HCT116 (cell line): ENCODE results near the gene HHIPL1. TPM values are rescaled to one million over a fixed set of nuclear protein-coding genes. Genes with fewer than 3 reads are reported as not detected.

Experiments used
- ATAC-seq: fragments of 200-7000 bp; cut with Tn5 transposase; 2 replicates; pipeline ENCODE4 v1.9.1; 2020; ENCODE audit warnings: mild to moderate bottlenecking, moderate library complexity
- BruUV-seq: library from RNA; stranded (reverse); fragments of 400-500 nt; replicated peaks from 2 replicates; lab custom pipeline; 2021; lab: Mats Ljungman, UMichigan
- CTCF ChIA-PET: fragments of 300-600 bp; sonication (Branson Sonifier 250); formaldehyde crosslinking; loops from one replicate; lab custom pipeline; 2021; ENCODE audit warnings: antibody characterized with exemption; lab: Charles Lee
- POLR2A ChIA-PET: fragments of 300-600, 350-600 bp; sonication (Branson Sonifier 250); formaldehyde crosslinking; loops from one replicate; lab custom pipeline; 2021; ENCODE audit warnings: antibody characterized with exemption; lab: Charles Lee
- RAD21 ChIA-PET, 2 experiments: fragments of 300-600 bp; sonication (Branson Sonifier 250); formaldehyde crosslinking; loops; one replicate each; lab custom pipeline; 2023; ENCODE audit warnings: low total read pairs in 2 of 2; ENCODE audit not compliant: uncharacterized antibody in 2 of 2, unreplicated experiment in 2 of 2, low non-redundant PET in 1 of 2; lab: Charles Lee
- DNase-seq: peaks from one replicate; pipeline ENCODE4 v3.0.0-alpha.2; 2010; ENCODE audit warnings: low read depth, low spot score
- H2AFZ ChIP-seq: fragments of 200-600 bp; shearing (Covaris generic), sonication (generic); 2 replicates; pipeline ENCODE4 v1.6.1; 2017; ENCODE audit warnings: low read depth, mixed run types, mixed read lengths, antibody characterized with exemption, low read length; ENCODE audit not compliant: poor library complexity, severe bottlenecking
- H3K27ac ChIP-seq: 2 replicates; pipeline ENCODE4 v1.5.1; 2012; ENCODE audit warnings: low read depth, low read length
- H3K27me3 ChIP-seq: fragments of 200-600 bp; sonication (generic); 2 replicates; pipeline ENCODE4 v1.6.1; 2016; ENCODE audit warnings: mixed run types, low read length, mixed read lengths; ENCODE audit not compliant: insufficient read depth
- H3K36me3 ChIP-seq, 2 experiments: fragments of 200-500 bp in 1 of 2; fragments of 200-600 bp in 1 of 2; sonication (Bioruptor generic) in 1 of 2; sonication (generic) in 1 of 2; 2 replicates each; pipeline versions ENCODE4 v1.5.1 to v1.6.1; 2014 to 2016; ENCODE audit warnings: low read length in 2 of 2, inconsistent platforms in 1 of 2, mixed read lengths in 1 of 2, mixed run types in 1 of 2; ENCODE audit not compliant: insufficient read depth in 2 of 2, control insufficient read depth in 1 of 2
- H3K4me1 ChIP-seq, 2 experiments: fragments of 200-600 bp in 1 of 2; sonication (generic) in 1 of 2; 2 replicates each; pipeline versions ENCODE4 v1.5.1 to v1.6.1; 2012 to 2017; ENCODE audit warnings: low read length in 2 of 2, inconsistent platforms in 1 of 2, mild to moderate bottlenecking in 1 of 2, mixed read lengths in 1 of 2, mixed run types in 1 of 2, moderate library complexity in 1 of 2; ENCODE audit not compliant: insufficient read depth in 2 of 2, control insufficient read depth in 1 of 2
- H3K4me2 ChIP-seq: fragments of 200-600 bp; sonication (generic); 2 replicates; pipeline ENCODE4 v1.6.1; 2017; ENCODE audit warnings: mixed run types, low read length, mixed read lengths
- H3K4me3 ChIP-seq, 2 experiments: fragments of 200-600 bp in 1 of 2; sonication (generic) in 1 of 2; replicated peaks in 1 of 2; 2 replicates each; pipeline ENCODE4 v1.5.1; 2011 to 2016; ENCODE audit warnings: low read length in 2 of 2, control low read depth in 1 of 2, low read depth in 1 of 2, mild to moderate bottlenecking in 1 of 2, mixed read lengths in 1 of 2, mixed run types in 1 of 2
- H3K79me2 ChIP-seq: fragments of 200-600 bp; sonication (generic); 2 replicates; pipeline ENCODE4 v1.6.1; 2017; ENCODE audit warnings: mild to moderate bottlenecking, mixed run types, low read length, moderate library complexity, mixed read lengths; ENCODE audit not compliant: insufficient read depth
- H3K9ac ChIP-seq: fragments of 200-600 bp; sonication (generic); 2 replicates; pipeline ENCODE4 v1.6.1; 2016; ENCODE audit warnings: low read length, mixed read lengths
- H3K9me2 ChIP-seq: fragments of 200-600 bp; sonication (generic), shearing (Covaris generic); 2 replicates; pipeline ENCODE4 v1.6.1; 2017; ENCODE audit warnings: mixed run types, mild to moderate bottlenecking, moderate library complexity; ENCODE audit not compliant: insufficient read depth
- H3K9me3 ChIP-seq, 2 experiments: fragments of 200-500 bp in 1 of 2; fragments of 200-600 bp in 1 of 2; sonication (Bioruptor generic) in 1 of 2; sonication (generic) in 1 of 2; 2 replicates each; pipeline ENCODE4 v1.6.1; 2014 to 2017; ENCODE audit warnings: low read length in 2 of 2, mixed read lengths in 2 of 2, inconsistent platforms in 1 of 2, low read depth in 1 of 2, mild to moderate bottlenecking in 1 of 2, mixed run types in 1 of 2, moderate library complexity in 1 of 2; ENCODE audit not compliant: control insufficient read depth in 1 of 2, insufficient read depth in 1 of 2
- H4K20me1 ChIP-seq: fragments of 200-600 bp; sonication (generic), shearing (Covaris generic); 2 replicates; pipeline ENCODE4 v1.6.1; 2017; ENCODE audit warnings: mixed run types, mild to moderate bottlenecking, moderate library complexity; ENCODE audit not compliant: insufficient read depth
- EGR1 ChIP-seq: IDR thresholded peaks from 2 replicates; pipeline ENCODE4 v1.6.1; 2012; ENCODE audit warnings: low read depth
- ELF1 ChIP-seq: IDR thresholded peaks from 2 replicates; pipeline ENCODE4 v1.6.1; 2012; ENCODE audit warnings: low read depth, borderline replicate concordance
- EZH2 ChIP-seq: fragments of 200-600 bp; sonication (generic); IDR thresholded peaks from 2 replicates; pipeline ENCODE4 v1.6.1; 2017; ENCODE audit warnings: antibody characterized with exemption, mixed run types
- EZH2phosphoT487 ChIP-seq: fragments of 200-600 bp; IDR thresholded peaks from 2 replicates; pipeline ENCODE4 v1.6.1; 2018; ENCODE audit warnings: antibody characterized with exemption, borderline replicate concordance
- POLR2A ChIP-seq: IDR thresholded peaks from 2 replicates; pipeline ENCODE4 v1.7.0; 2011; ENCODE audit warnings: borderline replicate concordance; ENCODE audit not compliant: insufficient read depth, insufficient read length; ENCODE audit errors: extremely low read depth
- REST ChIP-seq: IDR thresholded peaks from 2 replicates; pipeline ENCODE4 v1.6.1; 2012; ENCODE audit warnings: low read depth
- SRF ChIP-seq: IDR thresholded peaks from 2 replicates; pipeline ENCODE4 v1.6.1; 2012; ENCODE audit warnings: low read depth
- intact Hi-C: fragments of 100-400 bp; cut with micrococcal nuclease; formaldehyde crosslinking; loops from 2 replicates; pipeline ENCODE4 v1.10.0; 2022
- total RNA-seq: library from RNA; stranded (reverse); gene quantifications from one replicate; pipeline ENCODE4 v1.2.1, GENCODE V29; 2021; ENCODE audit not compliant: unreplicated experiment

The HHIPL1 gene
- total RNA-seq, 1 experiment from 2014 or later: not detected

GRCh38 chr14:99627100-99627499 is 17.8 kb upstream of the HHIPL1 start:
- no peaks in the 10 kb centered on the region for H3K9me2 ChIP-seq
- TF ChIP-seq EZH2phosphoT487: no peak
- no peak for TF ChIP-seq ELF1
- no peak for TF ChIP-seq SRF
- TF ChIP-seq EGR1: no peak
- no peak for TF ChIP-seq REST
- TF ChIP-seq EZH2: no peak
- no peak for TF ChIP-seq POLR2A
- DNase-seq: no peak
- H3K9ac ChIP-seq: no peak overlapping the region
- no peak overlapping the region for H3K4me2 ChIP-seq
- no peaks in the 10 kb centered on the region for H4K20me1 ChIP-seq
- CTCF ChIA-PET: no interaction called here
- intact Hi-C loops: no loop called here
- H3K79me2 ChIP-seq: no peaks in the 10 kb centered on the region
- H3K27ac ChIP-seq: no peak overlapping the region
- H3K4me1 ChIP-seq: peaks cover 6 to 15% of the 10 kb centered on the region in 2 experiments; a peak in 3 of 4 replicates
- no peaks in the 10 kb centered on the region for H3K9me3 ChIP-seq
- H3K27me3 ChIP-seq: no peaks in the 10 kb centered on the region
- H3K36me3 ChIP-seq: no peaks in the 10 kb centered on the region
- H2AFZ ChIP-seq: no peak overlapping the region
- no TSS peak for BruUV-seq
- no peak overlapping the region for H3K4me3 ChIP-seq
- ATAC-seq: no peak
- POLR2A ChIA-PET: no interaction called here
- RAD21 ChIA-PET: no interaction called here
